Ovary (tissue), 3 donors: Measurements from ENCODE around the gene ISCA2.

Source experiments
- CTCF ChIP-seq, 3 donors: fragments of 450-650 bp in 2 of 3; fragments of 200-600 bp in 1 of 3; IDR thresholded peaks; one replicate each; pipeline versions ENCODE4 v1.5.1 to v1.8.0; 2016 to 2022; ENCODE audit warnings: antibody characterized with exemption in 3 of 3, mild to moderate bottlenecking in 1 of 3
- EP300 ChIP-seq: sonication (generic); formaldehyde crosslinking; IDR thresholded peaks from one replicate; pipeline ENCODE4 v1.6.1; 2017; ENCODE audit warnings: antibody characterized with exemption
- POLR2A ChIP-seq: fragments of 450-650 bp; IDR thresholded peaks from one replicate; pipeline ENCODE4 v1.6.1; 2017; ENCODE audit warnings: antibody characterized with exemption, mild to moderate bottlenecking, moderate library complexity
- donor health status: DM: no; HTN: no; CAD: no.

DNA sequence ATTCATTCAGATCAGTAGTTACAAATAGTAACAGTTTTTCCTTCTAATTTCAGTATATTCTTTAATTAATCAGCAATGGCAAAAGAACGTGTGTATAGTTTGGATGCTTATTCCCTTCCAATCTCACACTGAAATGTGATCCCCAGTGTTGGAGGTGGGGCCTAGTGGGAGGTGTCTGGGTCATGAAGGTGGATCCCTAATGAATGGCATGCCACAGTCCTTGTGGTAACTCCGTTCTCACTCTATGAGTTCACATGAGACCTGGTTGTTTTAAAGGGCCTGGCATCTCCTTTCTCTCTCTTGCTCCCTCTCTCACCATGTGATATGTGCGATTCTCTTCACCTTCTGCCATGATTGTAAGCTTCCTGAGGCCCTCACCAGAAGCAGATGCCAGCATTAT lies 48.7 kb upstream of the ISCA2 start:
- TF ChIP-seq CTCF (IDR thresholded peaks at IDR 0.05), result no peak
- TF ChIP-seq POLR2A, result no peak
- no peak for TF ChIP-seq EP300
